Occipital lobe (tissue), 2 donors: ENCODE results near the gene SMIM3. TPM values are rescaled to one million over a fixed set of nuclear protein-coding genes. Genes with fewer than 3 reads are reported as not detected.
"Not testable (repeated sequence)": the region's sequence is repeated elsewhere in the genome, so short reads cannot be mapped to it uniquely, and the experiment has no call there.

Source experiments
- DNase-seq: peaks from one replicate; lab custom pipeline; 2025; lab: John Stamatoyannopoulos, UW
- total RNA-seq: library from RNA; depleted of rRNA; stranded (reverse); fragments of >200 nt; gene quantifications from one replicate; pipeline ENCODE4 v1.2.3, GENCODE V29; 2014

The SMIM3 gene
- 1.7 TPM for total RNA-seq

GRCh38 chr5:150778517-150779396 is at the start of gene SMIM3:
Gene SMIM3, plus strand, starts transcription at chr5:150778757. Its CDS starts 16,684 bp downstream, at chr5:150795441.
- no peak for DNase-seq

GRCh38 chr5:150729859-150730258 is 48.7 kb upstream of the SMIM3 start:
- no peak for DNase-seq

GRCh38 chr5:150731669-150732242 is 46.8 kb upstream of the SMIM3 start:
- no peak for DNase-seq

GRCh38 chr5:150734579-150735384 is 43.8 kb upstream of the SMIM3 start:
- DNase-seq, result no peak

- no peak for DNase-seq
Measured at GRCh38 chr5:150738862-150739261, 39.7 kb upstream of the SMIM3 start.

GRCh38 chr5:150740992-150741391 is 37.6 kb upstream of the SMIM3 start:
- DNase-seq, result no peak

- not testable (repeated sequence) for DNase-seq
Measured at GRCh38 chr5:150742455-150743141, 36.0 kb upstream of the SMIM3 start.

GRCh38 chr5:150743142-150743488 is 35.4 kb upstream of the SMIM3 start:
- DNase-seq, result not testable (repeated sequence)

GRCh38 chr5:150750469-150750868 is 28.1 kb upstream of the SMIM3 start:
- no peak for DNase-seq

GRCh38 chr5:150751096-150751891 is 27.3 kb upstream of the SMIM3 start:
- no peak for DNase-seq

- DNase-seq, result no peak
Measured at GRCh38 chr5:150753463-150753862, 25.1 kb upstream of the SMIM3 start.

- no peak for DNase-seq
Measured at GRCh38 chr5:150753863-150754262, 24.7 kb upstream of the SMIM3 start.

- DNase-seq, result no peak
Measured at GRCh38 chr5:150757087-150757649, 21.4 kb upstream of the SMIM3 start.

- DNase-seq, result no peak
Measured at GRCh38 chr5:150758203-150758530, 20.4 kb upstream of the SMIM3 start.

GRCh38 chr5:150758531-150759333 is 19.8 kb upstream of the SMIM3 start, which contains the start of gene DCTN4:
Gene DCTN4, minus strand, starts transcription at chr5:150759017. Its CDS starts 24 bp downstream, at chr5:150758993.
- peak; percentile 97 for DNase-seq

GRCh38 chr5:150759334-150759583 is 19.3 kb upstream of the SMIM3 start:
- no peak for DNase-seq

GRCh38 chr5:150762211-150762610 is 16.3 kb upstream of the SMIM3 start:
- no peak for DNase-seq

GRCh38 chr5:150763023-150763769 is 15.4 kb upstream of the SMIM3 start:
- no peak for DNase-seq

- DNase-seq, result no peak
Measured at GRCh38 chr5:150764530-150764929, 14.0 kb upstream of the SMIM3 start.
